Osteocyte (in vitro differentiated cells): ENCODE measurements around the gene C20orf141. TPM values are rescaled to one million over a fixed set of nuclear protein-coding genes. Genes with fewer than 3 reads are reported as not detected.

Source experiments
- DNase-seq: peaks from one replicate; pipeline ENCODE4 v3.0.0; 2021; ENCODE audit warnings: mixed read lengths; ENCODE audit not compliant: unreplicated experiment; ENCODE audit errors: extremely low spot score
- H3K27ac Mint-ChIP-seq: one replicate; pipeline ENCODE4 v1.8.0; 2021; ENCODE audit warnings: mild to moderate bottlenecking, mixed read lengths; ENCODE audit not compliant: unreplicated experiment
- H3K27me3 Mint-ChIP-seq: one replicate; pipeline ENCODE4 v1.8.0; 2021; ENCODE audit warnings: mixed read lengths; ENCODE audit not compliant: unreplicated experiment
- H3K36me3 Mint-ChIP-seq: one replicate; pipeline ENCODE4 v1.8.0; 2021; ENCODE audit warnings: mixed read lengths; ENCODE audit not compliant: unreplicated experiment
- H3K4me1 Mint-ChIP-seq: one replicate; pipeline ENCODE4 v1.8.0; 2021; ENCODE audit warnings: mixed read lengths; ENCODE audit not compliant: unreplicated experiment
- H3K4me3 Mint-ChIP-seq: one replicate; pipeline ENCODE4 v1.8.0; 2021; ENCODE audit warnings: mild to moderate bottlenecking, moderate library complexity, mixed read lengths; ENCODE audit not compliant: unreplicated experiment
- H3K9me3 Mint-ChIP-seq: one replicate; pipeline ENCODE4 v1.8.0; 2021; ENCODE audit warnings: mixed read lengths; ENCODE audit not compliant: unreplicated experiment
- CTCF ChIP-seq: fragments of 200-600 bp; sonication (generic); IDR thresholded peaks from 2 replicates; pipeline ENCODE4 v1.5.0; 2021; ENCODE audit warnings: antibody characterized with exemption, mild to moderate bottlenecking, moderate library complexity
- total RNA-seq: library from RNA; stranded (reverse); gene quantifications from 2 replicates; pipeline ENCODE4 v1.2.1, GENCODE V29; 2021

Gene C20orf141
- total RNA-seq, 1 donor from 2014 or later, result not detected

- Mint-ChIP-seq H3K4me1 (peaks cover 16% of the 10 kb centered on the region), H3K27me3 (peaks cover 21% of the 10 kb centered on the region), H3K9me3 (peaks cover 12% of the 10 kb centered on the region), H3K27ac (no peak overlapping the region), H3K36me3 (peaks cover 6% of the 10 kb centered on the region), H3K4me3 (no peak overlapping the region)
- TF ChIP-seq CTCF, result no peak
- DNase-seq, result peak; percentile 56
These were observed 5.1 kb upstream of the C20orf141 start for GRCh38 chr20:2809690-2810089.

- peaks cover 11% of the 10 kb centered on the region for H3K27me3 Mint-ChIP-seq
- no peak for DNase-seq
- no peak overlapping the region for H3K27ac Mint-ChIP-seq
- H3K9me3 Mint-ChIP-seq, result peaks cover 12% of the 10 kb centered on the region
- no peak for TF ChIP-seq CTCF
- H3K36me3 Mint-ChIP-seq, result peaks cover 4% of the 10 kb centered on the region
- peaks cover 28% of the 10 kb centered on the region for H3K4me1 Mint-ChIP-seq
- H3K4me3 Mint-ChIP-seq, result no peak overlapping the region
These were observed 2.6 kb upstream of the C20orf141 start for GRCh38 chr20:2812189-2812588.

GRCh38 chr20:2814076-2814475, 711 bp upstream of the C20orf141 start:
- TF ChIP-seq CTCF, result no peak
- Mint-ChIP-seq H3K27ac (peak overlapping the region; percentile 55), H3K36me3 (peaks cover under 1% of the 10 kb centered on the region), H3K27me3 (peaks cover 1% of the 10 kb centered on the region), H3K4me3 (no peak overlapping the region), H3K4me1 (peaks cover 43% of the 10 kb centered on the region), H3K9me3 (peaks cover 12% of the 10 kb centered on the region)
- DNase-seq, result peak; percentile 27

- Mint-ChIP-seq H3K9me3 (peaks cover 12% of the 10 kb centered on the region), H3K27ac (peak overlapping the region; percentile 55), H3K4me3 (peak overlapping the region; percentile 47), H3K4me1 (peaks cover 55% of the 10 kb centered on the region), H3K27me3 (no peaks in the 10 kb centered on the region), H3K36me3 (no peaks in the 10 kb centered on the region)
- peak; percentile 70 for DNase-seq
- TF ChIP-seq CTCF, result no peak
These were observed 584 bp downstream of the C20orf141 start for GRCh38 chr20:2815242-2815900.

- Mint-ChIP-seq H3K9me3 (peaks cover 10% of the 10 kb centered on the region), H3K4me3 (no peak within 1 kb of the TSS), H3K36me3 (no peaks in the 10 kb centered on the region), H3K27me3 (no peaks in the 10 kb centered on the region), H3K27ac (peak within 1 kb of the TSS; percentile 55), H3K4me1 (peaks cover 58% of the 10 kb centered on the region)
- no peak for TF ChIP-seq CTCF
- DNase-seq, result peak; percentile 80
These were observed 1.3 kb downstream of the C20orf141 start, which contains the start of gene TMEM239 for GRCh38 chr20:2816030-2816582. Gene TMEM239, plus strand, starts transcription at chr20:2816364. Its CDS starts 191 bp downstream, at chr20:2816555.
